GM15510 (cell line): ENCODE measurements around the gene PITPNC1.

Experiments used
- POLR2A ChIP-seq: IDR thresholded peaks from 3 replicates; pipeline ENCODE4 v1.6.1; 2011; ENCODE audit warnings: borderline replicate concordance; ENCODE audit not compliant: insufficient read length; ENCODE audit errors: extremely low read depth

Gene PITPNC1

GRCh38 chr17:67386965-67387551, 10.0 kb downstream of the PITPNC1 start:
- no peak for TF ChIP-seq POLR2A

- no peak for TF ChIP-seq POLR2A
Measured at GRCh38 chr17:67388986-67389385, 11.9 kb downstream of the PITPNC1 start.

- no peak for TF ChIP-seq POLR2A
Measured at GRCh38 chr17:67390006-67390645, 13.0 kb downstream of the PITPNC1 start.

GRCh38 chr17:67390646-67391361, 13.7 kb downstream of the PITPNC1 start:
- TF ChIP-seq POLR2A, result no peak

GRCh38 chr17:67392111-67392510, 15.0 kb downstream of the PITPNC1 start:
- no peak for TF ChIP-seq POLR2A

- no peak for TF ChIP-seq POLR2A
Measured at GRCh38 chr17:67393809-67394397, 16.8 kb downstream of the PITPNC1 start.

- no peak for TF ChIP-seq POLR2A
Measured at GRCh38 chr17:67399676-67400075, 22.6 kb downstream of the PITPNC1 start.

- no peak for TF ChIP-seq POLR2A
Measured at GRCh38 chr17:67400193-67400592, 23.1 kb downstream of the PITPNC1 start.

GRCh38 chr17:67401106-67401505, 24.0 kb downstream of the PITPNC1 start:
- TF ChIP-seq POLR2A, result no peak

GRCh38 chr17:67401598-67402504, 24.8 kb downstream of the PITPNC1 start:
- TF ChIP-seq POLR2A, result no peak

- no peak for TF ChIP-seq POLR2A
Measured at GRCh38 chr17:67403065-67403464, 26.0 kb downstream of the PITPNC1 start.

- TF ChIP-seq POLR2A, result no peak
Measured at GRCh38 chr17:67403483-67403882, 26.4 kb downstream of the PITPNC1 start.

GRCh38 chr17:67411397-67411796, 34.3 kb downstream of the PITPNC1 start:
- TF ChIP-seq POLR2A, result no peak

GRCh38 chr17:67412032-67412431, 35.0 kb downstream of the PITPNC1 start:
- TF ChIP-seq POLR2A, result no peak
